Stimulated activated CD4-positive, alpha-beta T cell treated with anti-CD3 and anti-CD28 coated beads, Interleukin-1b, Interleukin-23, amount 100 ng/mL, for 24 hours (primary cell): ENCODE data around the gene TBL1XR1.
"Not testable (repeated sequence)": the region's sequence is repeated elsewhere in the genome, so short reads cannot be mapped to it uniquely, and the experiment has no call there.

Experiments
- DNase-seq, 4 experiments: peaks; one replicate each; pipeline ENCODE4 v3.0.0-alpha.2; 2020; ENCODE audit warnings: low read depth in 4 of 4, low spot score in 1 of 4

Gene TBL1XR1

GRCh38 chr3:177144922-177145321 is 52.4 kb downstream of the TBL1XR1 start:
- no peak for DNase-seq

GRCh38 chr3:177141899-177142646 is 55.2 kb downstream of the TBL1XR1 start:
- no peak for DNase-seq

GRCh38 chr3:177141471-177141870 is 55.8 kb downstream of the TBL1XR1 start:
- no peak for DNase-seq

GRCh38 chr3:177139220-177139619 is 58.1 kb downstream of the TBL1XR1 start:
- not testable (repeated sequence) for DNase-seq

- DNase-seq, result no peak
Measured at GRCh38 chr3:177137774-177138705, 59.2 kb downstream of the TBL1XR1 start.

- no peak for DNase-seq
Measured at GRCh38 chr3:177136741-177137140, 60.5 kb downstream of the TBL1XR1 start.

GRCh38 chr3:177135841-177136492 is 61.3 kb downstream of the TBL1XR1 start:
- DNase-seq, result no peak

GRCh38 chr3:177134816-177135210 is 62.5 kb downstream of the TBL1XR1 start:
- DNase-seq, result no peak

- DNase-seq, result no peak
Measured at GRCh38 chr3:177133860-177134815, 63.1 kb downstream of the TBL1XR1 start.

- no peak for DNase-seq
Measured at GRCh38 chr3:177131927-177132636, 65.2 kb downstream of the TBL1XR1 start.

GRCh38 chr3:177127008-177127407 is 70.3 kb downstream of the TBL1XR1 start:
- DNase-seq, result no peak

- no peak for DNase-seq
Measured at GRCh38 chr3:177126015-177126773, 71.1 kb downstream of the TBL1XR1 start.

- DNase-seq, result no peak
Measured at GRCh38 chr3:177124882-177125281, 72.4 kb downstream of the TBL1XR1 start.

GRCh38 chr3:177123822-177124221 is 73.5 kb downstream of the TBL1XR1 start:
- no peak for DNase-seq

GRCh38 chr3:177122183-177122856 is 75.0 kb downstream of the TBL1XR1 start:
- DNase-seq, result no peak

- no peak for DNase-seq
Measured at GRCh38 chr3:177119829-177120228, 77.5 kb downstream of the TBL1XR1 start.

GRCh38 chr3:177114253-177114652 is 83.0 kb downstream of the TBL1XR1 start:
- no peak for DNase-seq

- no peak for DNase-seq
Measured at GRCh38 chr3:177111541-177111949, 85.7 kb downstream of the TBL1XR1 start.

GRCh38 chr3:177110895-177111294 is 86.4 kb downstream of the TBL1XR1 start:
- DNase-seq, result no peak
